WI38 (cell line): ENCODE results near the gene CCDC93.
A peak's percentile ranks its signal among the peaks of the same experiment; 100 is the strongest.

Source experiments
- H3K4me3 ChIP-seq: 2 replicates; pipeline ENCODE4 v1.5.1; 2011; ENCODE audit warnings: low read depth, mild to moderate bottlenecking, control low read depth, low read length
- TF ChIP-seq, protein P1 (sequence below): IDR thresholded peaks from 2 replicates; pipeline ENCODE4 v1.5.1; 2012; ENCODE audit warnings: low read depth, mild to moderate bottlenecking, control low read depth, low read length

CCDC93 gene

DNA sequence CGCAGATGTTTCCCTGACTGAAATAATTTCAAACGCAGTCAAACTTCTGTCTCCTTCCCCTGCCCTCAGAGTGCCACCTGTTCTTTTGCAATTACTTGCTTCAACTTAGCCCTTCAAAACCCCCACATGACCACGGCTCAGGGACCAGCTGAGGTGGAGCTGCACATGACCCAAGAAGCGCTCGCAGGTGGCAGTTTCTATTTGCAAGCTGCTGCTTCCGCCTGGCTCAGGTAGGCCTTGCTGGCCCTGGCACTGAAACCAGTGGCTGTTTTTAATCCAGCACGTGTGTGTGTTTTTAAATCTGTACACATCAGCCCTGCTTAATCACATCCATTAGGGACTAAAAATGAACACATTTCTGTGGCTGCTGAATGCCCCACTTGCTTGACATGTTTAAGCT, 95.3 kb downstream of the CCDC93 start:
- H3K4me3 ChIP-seq: no peak overlapping the region
- TF ChIP-seq, protein P1, sequence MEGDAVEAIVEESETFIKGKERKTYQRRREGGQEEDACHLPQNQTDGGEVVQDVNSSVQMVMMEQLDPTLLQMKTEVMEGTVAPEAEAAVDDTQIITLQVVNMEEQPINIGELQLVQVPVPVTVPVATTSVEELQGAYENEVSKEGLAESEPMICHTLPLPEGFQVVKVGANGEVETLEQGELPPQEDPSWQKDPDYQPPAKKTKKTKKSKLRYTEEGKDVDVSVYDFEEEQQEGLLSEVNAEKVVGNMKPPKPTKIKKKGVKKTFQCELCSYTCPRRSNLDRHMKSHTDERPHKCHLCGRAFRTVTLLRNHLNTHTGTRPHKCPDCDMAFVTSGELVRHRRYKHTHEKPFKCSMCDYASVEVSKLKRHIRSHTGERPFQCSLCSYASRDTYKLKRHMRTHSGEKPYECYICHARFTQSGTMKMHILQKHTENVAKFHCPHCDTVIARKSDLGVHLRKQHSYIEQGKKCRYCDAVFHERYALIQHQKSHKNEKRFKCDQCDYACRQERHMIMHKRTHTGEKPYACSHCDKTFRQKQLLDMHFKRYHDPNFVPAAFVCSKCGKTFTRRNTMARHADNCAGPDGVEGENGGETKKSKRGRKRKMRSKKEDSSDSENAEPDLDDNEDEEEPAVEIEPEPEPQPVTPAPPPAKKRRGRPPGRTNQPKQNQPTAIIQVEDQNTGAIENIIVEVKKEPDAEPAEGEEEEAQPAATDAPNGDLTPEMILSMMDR: no peak

GRCh38 chr2:117917223-117917917, 96.5 kb downstream of the CCDC93 start:
- TF ChIP-seq, protein P1: peak; percentile 26
- H3K4me3 ChIP-seq: no peak overlapping the region

DNA sequence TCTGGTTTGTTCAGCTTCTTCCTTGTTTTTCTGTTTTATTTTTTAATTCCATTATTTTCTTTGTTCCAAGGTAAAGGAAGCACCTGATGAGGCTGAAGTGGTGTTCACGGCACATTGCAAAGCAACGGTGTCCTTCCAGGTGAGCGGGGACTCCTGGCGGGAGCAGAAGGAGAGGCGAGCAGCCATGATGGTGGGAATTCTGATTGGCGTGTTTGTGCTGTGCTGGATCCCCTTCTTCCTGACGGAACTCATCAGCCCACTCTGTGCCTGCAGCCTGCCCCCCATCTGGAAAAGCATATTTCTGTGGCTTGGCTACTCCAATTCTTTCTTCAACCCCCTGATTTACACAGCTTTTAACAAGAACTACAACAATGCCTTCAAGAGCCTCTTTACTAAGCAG, 110.9 kb downstream of the CCDC93 start:
- TF ChIP-seq, protein P1: no peak
- no peak overlapping the region for H3K4me3 ChIP-seq

DNA sequence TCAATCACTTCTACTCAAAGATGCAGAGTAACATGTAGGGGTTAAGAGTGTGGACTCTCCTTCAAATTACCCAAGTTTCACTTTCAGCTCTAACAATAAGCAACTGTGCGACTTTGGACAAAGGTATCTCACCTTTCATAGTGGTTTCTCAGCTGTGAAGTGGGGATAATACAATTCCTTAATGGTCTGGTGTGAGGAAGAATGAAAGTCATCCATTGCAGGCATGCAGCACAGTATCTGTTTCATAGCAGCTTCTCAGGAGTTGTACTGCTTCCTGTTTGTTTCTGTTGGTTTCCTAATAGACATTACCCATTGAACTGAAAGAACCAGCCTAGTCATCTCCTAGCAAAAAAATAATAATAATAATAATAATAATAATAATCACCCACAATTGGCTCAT, 125.0 kb downstream of the CCDC93 start:
- TF ChIP-seq, protein P1: no peak
- H3K4me3 ChIP-seq: no peak overlapping the region

DNA sequence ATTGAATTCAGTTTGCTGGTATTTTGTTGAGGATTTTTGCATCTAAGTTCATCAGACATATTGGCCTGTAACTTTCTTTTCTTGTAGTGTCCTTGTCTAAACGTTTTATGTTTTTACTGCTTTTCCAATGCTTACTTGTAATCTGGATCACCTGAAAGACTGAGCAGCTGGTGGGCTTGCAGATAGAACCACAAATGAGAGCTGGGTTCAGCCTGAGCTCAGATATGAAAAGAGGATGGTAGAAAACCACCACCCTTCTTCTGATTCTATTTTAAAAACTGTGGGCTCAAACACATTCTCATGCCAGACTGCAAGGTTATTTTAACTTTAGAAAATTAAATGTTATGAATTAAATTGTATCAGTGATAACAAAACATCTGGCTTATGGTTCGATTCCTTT, 128.6 kb downstream of the CCDC93 start:
- TF ChIP-seq, protein P1: no peak
- no peak overlapping the region for H3K4me3 ChIP-seq

DNA sequence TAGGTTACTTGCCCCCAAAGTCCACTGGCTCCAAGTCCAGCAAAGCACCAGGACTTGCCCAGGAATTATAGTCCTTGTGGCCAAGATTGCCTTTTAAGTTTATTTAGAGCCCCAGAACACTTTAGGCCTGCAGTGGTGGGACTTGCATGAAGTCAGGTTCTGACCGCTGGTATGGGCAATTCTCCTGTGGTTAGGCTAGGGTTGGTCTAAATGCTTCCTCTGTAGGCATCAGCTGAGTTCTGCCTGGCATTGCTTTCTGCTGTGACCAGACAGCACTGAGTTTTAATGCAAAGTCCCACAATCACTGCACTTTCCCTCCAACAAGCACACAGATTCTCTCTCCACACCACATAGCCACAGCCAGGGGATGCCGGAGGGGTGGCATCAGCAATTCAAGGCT, 134.9 kb downstream of the CCDC93 start:
- no peak overlapping the region for H3K4me3 ChIP-seq
- TF ChIP-seq, protein P1: no peak

DNA sequence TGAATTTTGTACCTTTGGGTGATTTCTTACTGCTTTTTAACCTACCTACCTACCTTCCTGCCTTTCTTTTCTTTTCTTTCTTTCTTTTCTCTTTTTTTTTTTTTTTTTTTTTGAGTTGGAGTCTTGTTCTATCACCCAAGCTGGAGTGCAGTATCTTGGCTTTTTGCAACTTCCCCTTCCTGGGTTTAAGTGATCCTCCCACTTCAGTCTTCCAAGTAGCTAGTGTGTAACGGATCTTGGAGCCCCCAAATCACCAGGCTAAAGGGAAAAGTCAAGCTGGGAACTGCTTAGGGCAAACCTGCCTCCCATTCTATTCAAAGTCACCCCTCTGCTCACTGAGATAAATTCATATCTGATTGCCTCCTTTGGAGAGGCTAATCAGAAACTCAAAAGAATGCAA, 138.1 kb downstream of the CCDC93 start:
- H3K4me3 ChIP-seq: no peak overlapping the region
- TF ChIP-seq, protein P1: no peak
